ENCODE results near the gene TNFRSF9.

DNA sequence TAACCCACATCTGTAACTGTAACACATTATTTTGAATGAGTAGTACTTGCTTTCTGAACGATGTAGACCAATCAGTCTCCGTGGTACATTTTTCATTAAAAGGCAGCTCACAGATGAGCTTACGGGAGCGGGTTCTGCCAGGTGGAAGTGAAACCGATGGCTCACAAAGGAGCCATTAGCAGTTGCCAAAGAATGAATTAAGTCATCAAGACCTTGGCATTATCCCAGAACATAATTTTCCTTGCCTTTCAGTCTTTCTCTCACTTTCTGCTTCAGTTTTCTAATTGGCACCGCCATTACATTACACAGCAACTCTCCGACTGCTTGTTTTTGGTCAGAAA lies 54.3 kb downstream of the TNFRSF9 start:
- TF ChIP-seq, protein P1, sequence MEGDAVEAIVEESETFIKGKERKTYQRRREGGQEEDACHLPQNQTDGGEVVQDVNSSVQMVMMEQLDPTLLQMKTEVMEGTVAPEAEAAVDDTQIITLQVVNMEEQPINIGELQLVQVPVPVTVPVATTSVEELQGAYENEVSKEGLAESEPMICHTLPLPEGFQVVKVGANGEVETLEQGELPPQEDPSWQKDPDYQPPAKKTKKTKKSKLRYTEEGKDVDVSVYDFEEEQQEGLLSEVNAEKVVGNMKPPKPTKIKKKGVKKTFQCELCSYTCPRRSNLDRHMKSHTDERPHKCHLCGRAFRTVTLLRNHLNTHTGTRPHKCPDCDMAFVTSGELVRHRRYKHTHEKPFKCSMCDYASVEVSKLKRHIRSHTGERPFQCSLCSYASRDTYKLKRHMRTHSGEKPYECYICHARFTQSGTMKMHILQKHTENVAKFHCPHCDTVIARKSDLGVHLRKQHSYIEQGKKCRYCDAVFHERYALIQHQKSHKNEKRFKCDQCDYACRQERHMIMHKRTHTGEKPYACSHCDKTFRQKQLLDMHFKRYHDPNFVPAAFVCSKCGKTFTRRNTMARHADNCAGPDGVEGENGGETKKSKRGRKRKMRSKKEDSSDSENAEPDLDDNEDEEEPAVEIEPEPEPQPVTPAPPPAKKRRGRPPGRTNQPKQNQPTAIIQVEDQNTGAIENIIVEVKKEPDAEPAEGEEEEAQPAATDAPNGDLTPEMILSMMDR (IDR thresholded peaks at IDR 0.05 in 4 of 5, conservative IDR thresholded peaks at IDR 0.05 in 1 of 5), result no peak
- no peak for TF ChIP-seq POLR2A (IDR thresholded peaks at IDR 0.05)
